ENCODE results near the gene GNB1L. TPM values are rescaled to one million over a fixed set of nuclear protein-coding genes. Genes with fewer than 3 reads are reported as not detected.

Gene GNB1L
- total RNA-seq, 2 experiments from 2014 or later, result 7.4 to 8.7 TPM

- Mint-ChIP-seq H3K4me1 (peaks cover 26% of the 10 kb centered on the region), H3K27ac (no peak overlapping the region), H3K27me3 (no peaks in the 10 kb centered on the region), H3K36me3 (ENCODE audit: low read depth) (no peaks in the 10 kb centered on the region), H3K9me3 (no peaks in the 10 kb centered on the region), H3K4me3 (no peak overlapping the region)
- no peak for DNase-seq
- ChIA-PET POLR2A (no interaction called here), CTCF (no interaction called here)
Measured at GRCh38 chr22:19895160-19895849, 40.6 kb upstream of the GNB1L start.

- CTCF ChIA-PET, result no interaction called here
- no peaks in the 10 kb centered on the region for H3K36me3 Mint-ChIP-seq (ENCODE audit: low read depth)
Measured at GRCh38 chr22:19893363-19893762, 38.7 kb upstream of the GNB1L start.

GRCh38 chr22:19892925-19893324, 38.3 kb upstream of the GNB1L start:
- no peaks in the 10 kb centered on the region for H3K9me3 Mint-ChIP-seq
- CTCF ChIA-PET, result interaction anchor here (1.0 to 2.4 kb wide), 3 partner anchors 8 to 37 kb away, joined by 3 to 7 read pairs (median 6); no protein-coding TSS in a partner anchor
- peaks cover 30% of the 10 kb centered on the region for H3K4me1 Mint-ChIP-seq
- POLR2A ChIA-PET, result interaction anchor here (1.4 to 3.1 kb wide), 3 partner anchors 19 to 162 kb away, joined by 6 to 45 read pairs (median 8); partner anchors contain the start of genes GNB1L and RTL10
- no peak for DNase-seq
- H3K36me3 Mint-ChIP-seq (ENCODE audit: low read depth), result no peaks in the 10 kb centered on the region
- no peak overlapping the region for H3K4me3 Mint-ChIP-seq
- no peaks in the 10 kb centered on the region for H3K27me3 Mint-ChIP-seq
- peak overlapping the region; percentile 85 for H3K27ac Mint-ChIP-seq

More at GRCh38 chr22:19893363-19893762, 38.7 kb upstream of the GNB1L start:
- no peaks in the 10 kb centered on the region for H3K9me3 Mint-ChIP-seq
- no peaks in the 10 kb centered on the region for H3K27me3 Mint-ChIP-seq
- no peak for DNase-seq
- POLR2A ChIA-PET, result no interaction called here
- no peak overlapping the region for H3K27ac Mint-ChIP-seq
- no peak overlapping the region for H3K4me3 Mint-ChIP-seq
- peaks cover 30% of the 10 kb centered on the region for H3K4me1 Mint-ChIP-seq

GRCh38 chr22:19892257-19892879, 37.7 kb upstream of the GNB1L start:
- CTCF ChIA-PET, result interaction anchor here (0.6 to 2.4 kb wide), 4 partner anchors 9 to 162 kb away, joined by 3 to 7 read pairs (median 5); no protein-coding TSS in a partner anchor
- H3K4me3 Mint-ChIP-seq, result peak overlapping the region; percentile 50
- DNase-seq, result peak; percentile 49
- H3K36me3 Mint-ChIP-seq (ENCODE audit: low read depth), result no peaks in the 10 kb centered on the region
- H3K27me3 Mint-ChIP-seq, result no peaks in the 10 kb centered on the region
- POLR2A ChIA-PET, result interaction anchor here (0.8 to 3.1 kb wide), 7 partner anchors 12 to 162 kb away, joined by 3 to 45 read pairs (median 5); partner anchors contain the start of genes COMT, GNB1L, RTL10 and TXNRD2
- peaks cover 30% of the 10 kb centered on the region for H3K4me1 Mint-ChIP-seq
- peak overlapping the region; percentile 85 for H3K27ac Mint-ChIP-seq
- no peaks in the 10 kb centered on the region for H3K9me3 Mint-ChIP-seq

- peaks cover 36% of the 10 kb centered on the region for H3K4me1 Mint-ChIP-seq
- no peaks in the 10 kb centered on the region for H3K9me3 Mint-ChIP-seq
- DNase-seq, result peak; percentile 77
- no peaks in the 10 kb centered on the region for H3K27me3 Mint-ChIP-seq
- peak overlapping the region; percentile 50 for H3K4me3 Mint-ChIP-seq
- ChIA-PET CTCF (interaction anchor here (0.6 to 2.4 kb wide), 4 partner anchors 10 to 161 kb away, joined by 3 to 7 read pairs (median 5); no protein-coding TSS in a partner anchor), POLR2A (interaction anchor here (0.8 to 3.1 kb wide), 9 partner anchors 13 to 161 kb away, joined by 3 to 45 read pairs (median 5); partner anchors contain the start of genes COMT, GNB1L, RTL10 and TXNRD2)
- H3K27ac Mint-ChIP-seq, result peak overlapping the region; percentile 85
- no peaks in the 10 kb centered on the region for H3K36me3 Mint-ChIP-seq (ENCODE audit: low read depth)
Measured at GRCh38 chr22:19891317-19892256, 36.9 kb upstream of the GNB1L start.

GRCh38 chr22:19890502-19891316, 36.0 kb upstream of the GNB1L start:
- Mint-ChIP-seq H3K36me3 (ENCODE audit: low read depth) (no peaks in the 10 kb centered on the region), H3K27ac (peak overlapping the region; percentile 85), H3K4me3 (no peak overlapping the region), H3K4me1 (peaks cover 40% of the 10 kb centered on the region), H3K9me3 (no peaks in the 10 kb centered on the region), H3K27me3 (no peaks in the 10 kb centered on the region)
- no peak for DNase-seq
- POLR2A ChIA-PET, result interaction anchor here (1.2 to 3.1 kb wide), 3 partner anchors 25 to 51 kb away, joined by 4 to 45 read pairs (median 9); partner anchors contain the start of genes COMT, GNB1L, RTL10 and TXNRD2
- CTCF ChIA-PET, result interaction anchor here (1.5 to 2.4 kb wide), 2 partner anchors 20 to 160 kb away, joined by 3 to 7 read pairs; no protein-coding TSS in a partner anchor

- Mint-ChIP-seq H3K36me3 (ENCODE audit: low read depth) (no peaks in the 10 kb centered on the region), H3K27ac (peak overlapping the region; percentile 49), H3K4me1 (peaks cover 40% of the 10 kb centered on the region), H3K27me3 (no peaks in the 10 kb centered on the region), H3K4me3 (no peak overlapping the region), H3K9me3 (no peaks in the 10 kb centered on the region)
- no peak for DNase-seq
- POLR2A ChIA-PET, result interaction anchor here (1.5 to 3.1 kb wide), 3 partner anchors 35 to 52 kb away, joined by 5 to 45 read pairs (median 9); partner anchors contain the start of genes COMT, GNB1L, RTL10 and TXNRD2
- CTCF ChIA-PET, result interaction anchor here (1.5 kb wide), 1 partner anchor 160 kb away, joined by 3 read pairs; no protein-coding TSS in a partner anchor
Measured at GRCh38 chr22:19889951-19890350, 35.3 kb upstream of the GNB1L start.

GRCh38 chr22:19888131-19888746, 33.6 kb upstream of the GNB1L start:
- no peak for DNase-seq
- Mint-ChIP-seq H3K9me3 (no peaks in the 10 kb centered on the region), H3K4me3 (no peak overlapping the region), H3K4me1 (peaks cover 40% of the 10 kb centered on the region), H3K27ac (no peak overlapping the region), H3K27me3 (no peaks in the 10 kb centered on the region), H3K36me3 (ENCODE audit: low read depth) (no peaks in the 10 kb centered on the region)
- POLR2A ChIA-PET, result interaction anchor here (0.6 to 2.2 kb wide), 3 partner anchors 33 to 271 kb away, joined by 3 to 11 read pairs (median 5); partner anchors contain the start of genes GNB1L and RTL10
- CTCF ChIA-PET, result interaction anchor here (0.5 kb wide), 1 partner anchor 30 kb away, joined by 3 read pairs; no protein-coding TSS in a partner anchor

GRCh38 chr22:19887256-19887985, 32.7 kb upstream of the GNB1L start:
- no peak overlapping the region for H3K27ac Mint-ChIP-seq
- DNase-seq, result no peak
- no peak overlapping the region for H3K4me3 Mint-ChIP-seq
- H3K9me3 Mint-ChIP-seq, result no peaks in the 10 kb centered on the region
- CTCF ChIA-PET, result interaction anchor here (0.5 to 1.3 kb wide), 3 partner anchors 23 to 157 kb away, joined by 3 to 4 read pairs (median 3); no protein-coding TSS in a partner anchor
- H3K27me3 Mint-ChIP-seq, result no peaks in the 10 kb centered on the region
- no peaks in the 10 kb centered on the region for H3K36me3 Mint-ChIP-seq (ENCODE audit: low read depth)
- POLR2A ChIA-PET, result interaction anchor here (0.6 to 2.2 kb wide), 3 partner anchors 10 to 270 kb away, joined by 3 to 11 read pairs (median 3); partner anchors contain the start of genes GNB1L and RTL10
- peaks cover 32% of the 10 kb centered on the region for H3K4me1 Mint-ChIP-seq

- ChIA-PET POLR2A (interaction anchor here (1.1 to 2.2 kb wide), 2 partner anchors 11 to 32 kb away, joined by 3 to 11 read pairs; partner anchors contain the start of genes GNB1L and RTL10), CTCF (interaction anchor here (0.8 to 1.3 kb wide), 2 partner anchors 24 to 157 kb away, joined by 3 to 4 read pairs; no protein-coding TSS in a partner anchor)
- Mint-ChIP-seq H3K36me3 (ENCODE audit: low read depth) (no peaks in the 10 kb centered on the region), H3K4me3 (no peak overlapping the region), H3K9me3 (no peaks in the 10 kb centered on the region), H3K27me3 (no peaks in the 10 kb centered on the region), H3K4me1 (peaks cover 25% of the 10 kb centered on the region), H3K27ac (no peak overlapping the region)
- no peak for DNase-seq
Measured at GRCh38 chr22:19886605-19887255, 32.1 kb upstream of the GNB1L start.
